HepG2 (cell line): ENCODE results near the gene LHB. TPM values are rescaled to one million over a fixed set of nuclear protein-coding genes. Genes with fewer than 3 reads are reported as not detected.
A peak's percentile ranks its signal among the peaks of the same experiment; 100 is the strongest.

Experiments used
- EP300 ChIP-seq, 3 experiments: sonication (generic) in 1 of 3; formaldehyde crosslinking in 1 of 3; IDR thresholded peaks; 2 replicates each; pipeline versions ENCODE4 v1.5.1 to v1.6.1; 2011 to 2020; ENCODE audit warnings: low read depth in 2 of 3, low read length in 2 of 3, borderline replicate concordance in 1 of 3, improper control_type of control experiment in 1 of 3, mild to moderate bottlenecking in 1 of 3, missing genetic modification reagents in 1 of 3, moderate library complexity in 1 of 3
- GABPA ChIP-seq, 2 experiments: IDR thresholded peaks; 2 replicates each; pipeline ENCODE4 v1.6.1; 2011 to 2016; ENCODE audit warnings: low read depth in 2 of 2, low read length in 1 of 2, missing biosample characterization in 1 of 2, missing genetic modification characterization in 1 of 2
- HOXA3 ChIP-seq: sonication (generic); formaldehyde crosslinking; IDR thresholded peaks from 2 replicates; pipeline ENCODE4 v1.5.0; 2020; ENCODE audit warnings: missing genetic modification reagents
- KLF13 ChIP-seq: sonication (generic); formaldehyde crosslinking; IDR thresholded peaks from 2 replicates; pipeline ENCODE4 v1.4.0; 2020; ENCODE audit warnings: mild to moderate bottlenecking, missing genetic modification reagents
- MTF2 ChIP-seq: sonication (generic); formaldehyde crosslinking; IDR thresholded peaks from 2 replicates; pipeline ENCODE4 v1.5.0; 2020; ENCODE audit warnings: missing genetic modification reagents, borderline replicate concordance
- NCOA5 ChIP-seq: sonication (generic); formaldehyde crosslinking; IDR thresholded peaks from 2 replicates; pipeline ENCODE4 v1.4.0; 2020; ENCODE audit warnings: missing genetic modification reagents
- NR2C2 ChIP-seq: sonication (generic); formaldehyde crosslinking; IDR thresholded peaks from 2 replicates; pipeline ENCODE4 v1.4.0; 2020; ENCODE audit warnings: missing genetic modification reagents, mild to moderate bottlenecking, moderate library complexity, borderline replicate concordance
- ONECUT2 ChIP-seq: sonication (generic); formaldehyde crosslinking; IDR thresholded peaks from 2 replicates; pipeline ENCODE4 v1.4.0; 2020; ENCODE audit warnings: missing genetic modification reagents
- RAD21 ChIP-seq: fragments of 450-650 bp; formaldehyde crosslinking; IDR thresholded peaks from 2 replicates; pipeline ENCODE4 v1.5.0; 2020; ENCODE audit warnings: mild to moderate bottlenecking
- TAF1 ChIP-seq: sonication (generic); formaldehyde crosslinking; IDR thresholded peaks from 2 replicates; pipeline ENCODE4 v1.4.0; 2020; ENCODE audit warnings: missing genetic modification reagents
- ZNF207 ChIP-seq: fragments of 450-650 bp; IDR thresholded peaks from 2 replicates; pipeline ENCODE4 v1.6.1; 2016; ENCODE audit warnings: antibody characterized with exemption, borderline replicate concordance
- ZNF350 ChIP-seq: sonication (generic); formaldehyde crosslinking; IDR thresholded peaks from 2 replicates; pipeline ENCODE4 v1.4.0; 2020; ENCODE audit warnings: mild to moderate bottlenecking, low read depth, missing genetic modification reagents, borderline replicate concordance
- ZNF550 ChIP-seq: sonication (generic); formaldehyde crosslinking; IDR thresholded peaks from 2 replicates; pipeline ENCODE4 v1.4.0; 2020; ENCODE audit warnings: mild to moderate bottlenecking, missing genetic modification reagents, borderline replicate concordance
- ZNF564 ChIP-seq: sonication (generic); formaldehyde crosslinking; IDR thresholded peaks from 2 replicates; pipeline ENCODE4 v1.8.1; 2023; ENCODE audit warnings: mild to moderate bottlenecking, missing genetic modification reagents
- ZNF619 ChIP-seq: sonication (generic); formaldehyde crosslinking; IDR thresholded peaks from 2 replicates; pipeline ENCODE4 v1.4.0; 2020; ENCODE audit warnings: mild to moderate bottlenecking, missing genetic modification reagents
- ZNF788 ChIP-seq: sonication (generic); formaldehyde crosslinking; IDR thresholded peaks from 2 replicates; pipeline ENCODE4 v1.5.0; 2020; ENCODE audit warnings: mild to moderate bottlenecking, missing genetic modification reagents, borderline replicate concordance
- polyA plus RNA-seq, 8 experiments: library from polyadenylated mRNA; depleted of rRNA in 3 of 8; stranded (reverse) in 7 of 8; unstranded in 1 of 8; fragments of >200 nt; fragmentation: Illumina TruSeq in 4 of 8; extraction: Trizol in 4 of 8; gene quantifications; 2 replicates each; pipeline versions ENCODE4 v1.2.1 to v1.2.3, GENCODE V29; 2011 to 2016; ENCODE audit warnings: low read depth in 4 of 8, missing spikeins in 1 of 8, mixed read lengths in 1 of 8; ENCODE audit not compliant: insufficient read depth in 1 of 8
- total RNA-seq, 5 experiments: library from RNA; depleted of rRNA; stranded (reverse); fragments of >200 nt; fragmentation: Illumina TruSeq; extraction: Trizol; gene quantifications; 2 replicates each; pipeline ENCODE4 v1.2.3, GENCODE V29; 2016; ENCODE audit warnings: low read depth in 1 of 5
- TF ChIP-seq, protein P1 (sequence below): sonication (generic); formaldehyde crosslinking; IDR thresholded peaks from 2 replicates; pipeline ENCODE4 v1.5.1; 2020; ENCODE audit warnings: mild to moderate bottlenecking, missing genetic modification reagents, moderate library complexity
- TF ChIP-seq, protein P2 (sequence below): sonication (generic); formaldehyde crosslinking; IDR thresholded peaks from 2 replicates; pipeline ENCODE4 v1.8.1; 2023; ENCODE audit warnings: missing genetic modification reagents, inconsistent platforms, borderline replicate concordance
- TF ChIP-seq, protein P3 (sequence below): sonication (generic); formaldehyde crosslinking; IDR thresholded peaks from 2 replicates; pipeline ENCODE4 v1.4.0; 2020; ENCODE audit warnings: missing genetic modification reagents, mild to moderate bottlenecking, borderline replicate concordance
- TF ChIP-seq, protein P4 (sequence below): sonication (generic); formaldehyde crosslinking; IDR thresholded peaks from 2 replicates; pipeline ENCODE4 v1.4.0; 2020; ENCODE audit warnings: missing genetic modification reagents

LHB gene
- total and polyA plus RNA-seq, 2 of the 13 experiments (the other 11 are each of a cell fraction or from before 2014, with no cell fraction given) = not detected

DNA sequence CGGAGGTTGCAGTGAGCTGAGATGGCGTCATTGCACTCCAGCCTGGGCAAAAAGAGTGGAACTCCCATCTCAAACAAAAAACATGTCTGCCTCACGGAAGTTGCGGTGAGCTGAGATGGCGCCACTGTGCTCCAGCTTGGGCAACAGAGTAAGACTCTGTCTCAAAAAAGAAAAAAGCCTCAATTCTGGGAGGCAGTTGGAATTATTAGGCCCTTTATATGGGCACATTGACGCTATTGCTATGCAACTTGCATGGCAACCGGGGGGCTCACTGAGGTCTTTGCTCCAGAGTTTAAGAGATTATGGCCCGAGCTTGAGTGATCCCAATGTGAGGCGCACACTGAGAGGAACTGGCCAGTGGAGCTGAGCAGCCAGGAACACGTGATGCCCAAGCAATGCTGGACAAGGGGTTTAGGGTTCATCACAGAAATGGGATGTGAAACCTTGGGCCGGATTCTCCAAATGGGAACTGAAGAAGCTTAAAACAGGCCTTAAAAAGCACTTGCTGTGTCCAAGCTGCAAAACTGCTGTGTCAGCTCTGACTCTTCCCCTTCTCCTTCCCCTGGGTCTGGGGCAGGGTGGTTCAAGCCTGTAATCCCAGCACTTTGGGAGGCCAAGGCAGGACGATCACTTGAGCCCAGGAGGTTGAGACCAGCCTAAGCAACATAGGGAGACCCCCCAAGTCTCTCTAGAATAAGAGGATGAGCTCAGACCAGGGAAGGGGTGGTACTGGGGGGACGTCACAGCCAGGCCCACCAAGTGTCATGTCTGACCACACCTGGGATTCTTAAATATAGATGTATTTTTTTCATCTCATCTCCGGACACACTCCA, 49.3 kb downstream of the LHB start (continued):
- 0 out of 2 replicates have a peak, but pooled peaks have one; percentile 39 for TF ChIP-seq KLF13 (CRISPR knock-in tag)
- no peak for TF ChIP-seq ZNF564 (CRISPR knock-in tag)
- TF ChIP-seq, protein P1, sequence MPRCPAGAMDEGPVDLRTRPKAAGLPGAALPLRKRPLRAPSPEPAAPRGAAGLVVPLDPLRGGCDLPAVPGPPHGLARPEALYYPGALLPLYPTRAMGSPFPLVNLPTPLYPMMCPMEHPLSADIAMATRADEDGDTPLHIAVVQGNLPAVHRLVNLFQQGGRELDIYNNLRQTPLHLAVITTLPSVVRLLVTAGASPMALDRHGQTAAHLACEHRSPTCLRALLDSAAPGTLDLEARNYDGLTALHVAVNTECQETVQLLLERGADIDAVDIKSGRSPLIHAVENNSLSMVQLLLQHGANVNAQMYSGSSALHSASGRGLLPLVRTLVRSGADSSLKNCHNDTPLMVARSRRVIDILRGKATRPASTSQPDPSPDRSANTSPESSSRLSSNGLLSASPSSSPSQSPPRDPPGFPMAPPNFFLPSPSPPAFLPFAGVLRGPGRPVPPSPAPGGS = 0 out of 2 replicates have a peak, but pooled peaks have one; percentile 20
- TF ChIP-seq, protein P2, sequence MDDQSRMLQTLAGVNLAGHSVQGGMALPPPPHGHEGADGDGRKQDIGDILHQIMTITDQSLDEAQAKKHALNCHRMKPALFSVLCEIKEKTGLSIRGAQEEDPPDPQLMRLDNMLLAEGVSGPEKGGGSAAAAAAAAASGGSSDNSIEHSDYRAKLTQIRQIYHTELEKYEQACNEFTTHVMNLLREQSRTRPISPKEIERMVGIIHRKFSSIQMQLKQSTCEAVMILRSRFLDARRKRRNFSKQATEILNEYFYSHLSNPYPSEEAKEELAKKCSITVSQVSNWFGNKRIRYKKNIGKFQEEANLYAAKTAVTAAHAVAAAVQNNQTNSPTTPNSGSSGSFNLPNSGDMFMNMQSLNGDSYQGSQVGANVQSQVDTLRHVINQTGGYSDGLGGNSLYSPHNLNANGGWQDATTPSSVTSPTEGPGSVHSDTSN (CRISPR knock-in tag) = 0 out of 2 replicates have a peak, but pooled peaks have one; percentile 43
- no peak for TF ChIP-seq ZNF207
- peak; percentile 46; the same call in 1 of the 2 replicates for TF ChIP-seq HOXA3 (CRISPR knock-in tag)
- TF ChIP-seq RAD21 (CRISPR knock-in tag) = peak; percentile 44; the same call in 1 of the 2 replicates
- TF ChIP-seq, protein P3, sequence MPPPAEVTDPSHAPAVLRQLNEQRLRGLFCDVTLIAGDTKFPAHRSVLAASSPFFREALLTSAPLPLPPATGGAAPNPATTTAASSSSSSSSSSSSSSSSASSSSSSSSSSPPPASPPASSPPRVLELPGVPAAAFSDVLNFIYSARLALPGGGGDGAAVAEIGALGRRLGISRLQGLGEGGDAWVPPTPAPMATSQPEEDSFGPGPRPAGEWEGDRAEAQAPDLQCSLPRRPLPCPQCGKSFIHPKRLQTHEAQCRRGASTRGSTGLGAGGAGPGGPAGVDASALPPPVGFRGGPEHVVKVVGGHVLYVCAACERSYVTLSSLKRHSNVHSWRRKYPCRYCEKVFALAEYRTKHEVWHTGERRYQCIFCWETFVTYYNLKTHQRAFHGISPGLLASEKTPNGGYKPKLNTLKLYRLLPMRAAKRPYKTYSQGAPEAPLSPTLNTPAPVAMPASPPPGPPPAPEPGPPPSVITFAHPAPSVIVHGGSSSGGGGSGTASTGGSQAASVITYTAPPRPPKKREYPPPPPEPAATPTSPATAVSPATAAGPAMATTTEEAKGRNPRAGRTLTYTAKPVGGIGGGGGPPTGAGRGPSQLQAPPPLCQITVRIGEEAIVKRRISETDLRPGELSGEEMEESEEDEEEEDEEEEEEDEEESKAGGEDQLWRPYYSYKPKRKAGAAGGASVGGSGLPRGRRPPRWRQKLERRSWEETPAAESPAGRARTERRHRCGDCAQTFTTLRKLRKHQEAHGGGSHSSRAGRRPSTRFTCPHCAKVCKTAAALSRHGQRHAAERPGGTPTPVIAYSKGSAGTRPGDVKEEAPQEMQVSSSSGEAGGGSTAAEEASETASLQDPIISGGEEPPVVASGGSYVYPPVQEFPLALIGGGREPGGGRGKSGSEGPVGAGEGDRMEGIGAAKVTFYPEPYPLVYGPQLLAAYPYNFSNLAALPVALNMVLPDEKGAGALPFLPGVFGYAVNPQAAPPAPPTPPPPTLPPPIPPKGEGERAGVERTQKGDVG (CRISPR knock-in tag) = peak; percentile 89
- TF ChIP-seq GABPA (IDR thresholded peaks at IDR 0.05; ENCODE audit: low read depth, low read length) = no peak
- peak; percentile 21; the same call in 1 of the 2 replicates for TF ChIP-seq GABPA (CRISPR knock-in tag; IDR thresholded peaks at IDR 0.05; ENCODE audit: low read depth)
- peak in 1 of 2 experiments; percentile 42; a peak in 1 of 4 replicates for TF ChIP-seq EP300 (IDR thresholded peaks at IDR 0.05; ENCODE audit: low read depth in 2 of 2, low read length in 2 of 2)
- TF ChIP-seq EP300 (CRISPR knock-in tag; IDR thresholded peaks at IDR 0.05; ENCODE audit: borderline replicate concordance) = no peak; the same call in 1 of the 2 replicates
- TF ChIP-seq NR2C2 = peak; percentile 54; the same call in 1 of the 2 replicates
- TF ChIP-seq ZNF550 = peak; percentile 86; the same call in 1 of the 2 replicates
- no peak for TF ChIP-seq MTF2
- TF ChIP-seq ONECUT2 = no peak
- TF ChIP-seq, protein P4, sequence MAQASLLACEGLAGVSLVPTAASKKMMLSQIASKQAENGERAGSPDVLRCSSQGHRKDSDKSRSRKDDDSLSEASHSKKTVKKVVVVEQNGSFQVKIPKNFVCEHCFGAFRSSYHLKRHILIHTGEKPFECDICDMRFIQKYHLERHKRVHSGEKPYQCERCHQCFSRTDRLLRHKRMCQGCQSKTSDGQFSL (CRISPR knock-in tag) = peak; percentile 42; the same call in 1 of the 2 replicates
- peak; percentile 14; the same call in 1 of the 2 replicates for TF ChIP-seq TAF1 (CRISPR knock-in tag)
- TF ChIP-seq NCOA5 = peak; percentile 80; the same call in 1 of the 2 replicates
- 0 out of 2 replicates have a peak, but pooled peaks have one; percentile 23 for TF ChIP-seq ZNF788 (CRISPR knock-in tag)
- TF ChIP-seq ZNF619 (CRISPR knock-in tag) = no peak
- peak; percentile 64; the same call in 1 of the 2 replicates for TF ChIP-seq ZNF350 (CRISPR knock-in tag)
